AG04449 (cell line): ENCODE measurements around the gene SBDS.

Source experiments
- CTCF ChIA-PET: fragments of 350-600 bp; formaldehyde crosslinking; extraction: SDS; loops from one replicate; lab custom pipeline; 2021; ENCODE audit warnings: antibody characterized with exemption; lab: Yijun Ruan, JAX
- POLR2A ChIA-PET: fragments of 400-600, 350-600 bp; formaldehyde crosslinking; extraction: SDS; loops from one replicate; lab custom pipeline; 2020; ENCODE audit warnings: antibody characterized with exemption, inconsistent platforms; lab: Yijun Ruan, JAX
- DNase-seq: peaks from one replicate; pipeline ENCODE4 v3.0.0-alpha.2; 2010; ENCODE audit warnings: low read depth, low spot score
- H3K4me3 ChIP-seq: 2 replicates; pipeline ENCODE4 v1.5.1; 2011; ENCODE audit warnings: low read depth, mild to moderate bottlenecking, control low read depth, low read length
- TF ChIP-seq, protein P1 (sequence below): IDR thresholded peaks from one replicate; pipeline ENCODE4 v1.5.1; 2011; ENCODE audit warnings: mild to moderate bottlenecking, moderate library complexity, low read length, control low read depth, inconsistent platforms; ENCODE audit not compliant: insufficient read depth; ENCODE audit errors: missing control alignments

The SBDS gene

DNA sequence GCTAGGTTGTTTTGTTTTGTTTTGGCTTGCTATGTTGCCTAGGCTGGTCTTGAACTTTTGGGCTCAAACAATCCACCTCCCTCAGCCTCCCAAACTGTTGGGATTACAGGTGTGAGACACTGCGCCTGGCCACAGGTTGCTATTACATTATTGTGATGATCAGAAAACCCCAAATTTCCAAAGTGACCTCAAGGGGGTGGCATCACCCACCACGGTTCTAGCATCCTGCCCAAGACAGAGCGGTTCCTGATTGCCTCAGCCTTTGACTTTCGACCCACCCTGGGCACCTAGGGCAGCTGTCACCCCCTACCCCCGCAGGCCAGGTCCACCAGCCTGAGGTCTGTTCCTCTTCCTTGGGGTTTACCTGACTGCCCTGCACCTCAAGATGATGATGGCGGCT is 28.4 kb downstream of the SBDS start:
- CTCF ChIA-PET, result no interaction called here
- POLR2A ChIA-PET, result no interaction called here
- no peak for DNase-seq
- no peak overlapping the region for H3K4me3 ChIP-seq
- TF ChIP-seq, protein P1, sequence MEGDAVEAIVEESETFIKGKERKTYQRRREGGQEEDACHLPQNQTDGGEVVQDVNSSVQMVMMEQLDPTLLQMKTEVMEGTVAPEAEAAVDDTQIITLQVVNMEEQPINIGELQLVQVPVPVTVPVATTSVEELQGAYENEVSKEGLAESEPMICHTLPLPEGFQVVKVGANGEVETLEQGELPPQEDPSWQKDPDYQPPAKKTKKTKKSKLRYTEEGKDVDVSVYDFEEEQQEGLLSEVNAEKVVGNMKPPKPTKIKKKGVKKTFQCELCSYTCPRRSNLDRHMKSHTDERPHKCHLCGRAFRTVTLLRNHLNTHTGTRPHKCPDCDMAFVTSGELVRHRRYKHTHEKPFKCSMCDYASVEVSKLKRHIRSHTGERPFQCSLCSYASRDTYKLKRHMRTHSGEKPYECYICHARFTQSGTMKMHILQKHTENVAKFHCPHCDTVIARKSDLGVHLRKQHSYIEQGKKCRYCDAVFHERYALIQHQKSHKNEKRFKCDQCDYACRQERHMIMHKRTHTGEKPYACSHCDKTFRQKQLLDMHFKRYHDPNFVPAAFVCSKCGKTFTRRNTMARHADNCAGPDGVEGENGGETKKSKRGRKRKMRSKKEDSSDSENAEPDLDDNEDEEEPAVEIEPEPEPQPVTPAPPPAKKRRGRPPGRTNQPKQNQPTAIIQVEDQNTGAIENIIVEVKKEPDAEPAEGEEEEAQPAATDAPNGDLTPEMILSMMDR, result no peak

DNA sequence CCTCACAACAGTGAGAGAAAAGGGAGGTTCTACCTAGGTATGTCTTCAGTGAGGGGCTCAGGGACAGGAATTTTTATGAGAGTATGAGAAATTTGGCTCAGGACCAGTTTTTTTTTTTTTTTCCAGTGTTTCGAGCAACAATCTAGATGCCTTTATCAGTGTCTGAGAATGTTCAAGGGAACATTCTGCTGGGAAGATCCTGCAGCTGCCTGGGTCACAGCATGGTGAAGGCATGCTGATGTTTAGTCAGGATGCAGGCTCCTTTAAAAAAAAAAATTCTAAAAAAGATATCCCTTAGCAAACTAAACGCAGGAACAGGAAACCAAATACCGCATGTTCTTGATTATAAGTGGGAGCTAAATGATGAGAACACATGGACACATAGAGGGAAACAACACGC is 31.0 kb downstream of the SBDS start:
- CTCF ChIA-PET, result no interaction called here
- POLR2A ChIA-PET, result no interaction called here
- TF ChIP-seq, protein P1, result no peak

DNA sequence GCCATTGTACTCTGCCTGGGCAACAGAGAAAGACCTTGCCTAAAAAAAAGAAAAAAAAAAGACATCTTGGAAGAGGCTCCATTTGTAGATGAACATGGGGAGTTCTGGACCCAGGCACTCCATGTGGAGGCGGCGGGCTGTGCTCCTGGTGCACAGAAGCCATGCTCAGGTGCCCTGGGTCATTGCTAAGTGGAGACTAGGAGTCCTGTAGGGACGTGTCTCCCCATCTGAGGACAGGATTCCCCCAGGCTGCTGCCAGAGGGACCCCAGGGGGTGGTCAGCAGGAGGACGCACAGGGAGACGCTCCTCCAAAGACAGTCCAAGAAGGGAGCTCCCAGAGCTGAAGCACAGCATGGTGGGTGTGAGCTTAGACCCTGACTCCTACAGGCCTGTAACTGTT is 34.3 kb downstream of the SBDS start:
- DNase-seq, result no peak
- no peak overlapping the region for H3K4me3 ChIP-seq
- ChIA-PET POLR2A (no interaction called here), CTCF (interaction anchor here (1.3 kb wide), 1 partner anchor 34 kb away, joined by 3 read pairs; the partner anchor contains the start of gene SBDS)
- TF ChIP-seq, protein P1, result no peak

More for the DNA sequence above, 31.0 kb downstream of the SBDS start:
- no peak overlapping the region for H3K4me3 ChIP-seq
- no peak for DNase-seq

DNA sequence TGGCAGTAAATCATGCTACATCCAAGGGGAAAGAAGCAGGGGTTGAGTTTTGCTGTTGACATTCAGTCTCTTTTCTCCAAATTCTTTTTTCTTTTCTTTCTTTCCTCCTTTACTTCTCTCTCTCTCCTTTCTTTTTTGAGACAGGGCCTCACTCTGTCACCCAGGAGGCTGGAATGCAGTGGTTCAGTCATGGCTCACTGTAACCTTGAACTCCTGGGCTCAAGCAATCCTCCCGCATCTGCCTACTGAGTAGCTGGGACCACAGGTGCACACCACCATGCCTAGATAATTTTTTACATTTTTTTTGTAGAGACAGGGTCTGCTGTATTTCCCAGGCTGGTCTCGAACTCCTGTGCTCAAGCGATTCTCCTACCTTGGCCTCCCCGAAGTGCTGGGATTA is 35.2 kb downstream of the SBDS start:
- H3K4me3 ChIP-seq, result no peak overlapping the region
- no peak for DNase-seq
- CTCF ChIA-PET, result no interaction called here
- TF ChIP-seq, protein P1, result no peak
- POLR2A ChIA-PET, result interaction anchor here (0.6 kb wide), 1 partner anchor 23 kb away, joined by 3 read pairs; no protein-coding TSS in a partner anchor

DNA sequence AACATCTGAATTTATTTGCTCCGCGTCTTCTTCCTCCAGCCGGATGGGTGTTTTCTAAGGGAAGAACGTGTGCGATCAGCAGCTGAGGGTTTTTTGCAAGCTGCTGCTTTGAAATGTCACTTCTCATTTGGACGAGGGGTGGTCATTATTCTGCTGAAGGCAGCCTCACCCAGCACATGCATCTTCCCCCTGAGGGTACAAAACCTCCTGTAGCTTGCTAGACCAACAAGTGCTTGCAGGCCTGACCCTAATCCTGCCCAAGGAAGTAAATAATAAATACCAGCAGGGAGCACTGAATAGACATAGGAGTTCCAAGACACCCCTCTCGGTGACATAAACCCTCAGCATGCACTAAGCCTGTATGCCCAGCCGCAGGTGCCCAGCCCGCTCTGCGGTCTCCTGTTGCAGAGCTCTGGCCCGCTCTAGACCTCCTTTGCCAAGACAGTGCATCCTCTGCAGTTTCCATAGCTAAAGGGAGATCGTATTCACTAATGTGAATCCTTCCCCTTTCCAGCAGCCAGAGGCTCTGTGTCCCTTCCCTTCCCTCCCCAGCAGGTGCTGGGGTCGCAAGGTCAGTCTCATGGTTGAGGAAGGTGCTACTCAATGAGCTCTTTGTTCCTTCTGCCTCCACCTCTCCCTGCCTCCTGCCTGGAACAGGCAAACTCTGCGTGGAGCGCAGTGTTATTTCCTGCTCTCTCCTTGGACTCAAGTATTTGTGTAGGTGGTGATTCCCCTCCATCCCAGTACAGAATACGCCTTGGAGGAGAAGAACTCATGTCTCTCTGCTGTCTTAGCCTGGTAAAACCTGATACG is 36.6 kb downstream of the SBDS start:
- H3K4me3 ChIP-seq, result no peak overlapping the region
- TF ChIP-seq, protein P1, result no peak
- no peak for DNase-seq
- ChIA-PET CTCF (no interaction called here), POLR2A (no interaction called here)

DNA sequence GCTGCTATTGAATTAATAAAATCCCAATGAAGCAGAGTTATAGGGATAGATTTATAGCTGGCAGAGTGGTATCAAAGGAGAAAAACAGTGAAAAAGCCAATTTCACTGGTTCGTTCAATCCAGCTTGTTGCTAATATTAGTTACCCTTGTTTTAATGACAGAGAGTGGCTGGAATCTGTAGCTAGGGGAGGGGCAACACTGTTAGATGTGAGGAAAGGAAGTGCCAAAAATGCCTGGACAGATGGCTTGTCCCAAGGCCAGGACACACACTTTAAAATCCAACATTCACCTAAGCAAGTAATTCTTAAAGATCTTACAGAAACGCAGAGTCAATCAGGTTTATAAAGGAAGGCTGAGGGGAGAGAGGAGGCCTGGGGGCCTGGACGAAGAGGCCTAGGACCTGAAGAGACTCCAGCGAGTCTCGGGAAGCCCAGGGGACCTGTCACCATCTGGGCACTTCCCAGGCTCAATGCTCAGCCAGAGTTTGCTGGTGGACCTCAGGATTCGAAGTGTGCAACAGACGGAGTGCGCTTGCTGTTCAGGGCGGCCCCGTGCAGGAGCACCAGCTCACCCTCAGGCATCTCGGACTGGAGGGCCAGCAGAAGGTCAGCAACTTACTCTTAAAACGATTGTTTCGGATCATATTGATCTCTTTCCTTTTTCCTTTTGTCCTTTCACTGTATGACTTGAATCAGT is 37.6 kb downstream of the SBDS start:
- no peak overlapping the region for H3K4me3 ChIP-seq
- TF ChIP-seq, protein P1, result no peak
- DNase-seq, result no peak
- ChIA-PET CTCF (no interaction called here), POLR2A (no interaction called here)
